Smooth muscle cell (in vitro differentiated cells): ENCODE data around the gene LYRM2. TPM values are rescaled to one million over a fixed set of nuclear protein-coding genes. Genes with fewer than 3 reads are reported as not detected.

ENCODE experiments used
- DNase-seq: peaks from one replicate; lab custom pipeline; 2025; ENCODE audit not compliant: unreplicated experiment; lab: John Stamatoyannopoulos, UW
- H2AFZ ChIP-seq: fragments of 200-600 bp; sonication (generic); 2 replicates; pipeline ENCODE4 v1.6.0; 2016; ENCODE audit warnings: antibody characterized with exemption, low read depth, mild to moderate bottlenecking
- H3F3A ChIP-seq: fragments of 200-600 bp; sonication (generic); 2 replicates; pipeline ENCODE4 v1.6.0; 2017; ENCODE audit warnings: antibody characterized with exemption, low read depth
- H3K27ac ChIP-seq: fragments of 200-600 bp; sonication (generic); 2 replicates; pipeline ENCODE4 v1.5.1; 2016; ENCODE audit warnings: low read depth, mild to moderate bottlenecking
- H3K27me3 ChIP-seq: fragments of 200-600 bp; sonication (generic); 2 replicates; pipeline ENCODE4 v1.6.1; 2016; ENCODE audit warnings: low read depth, mild to moderate bottlenecking
- H3K36me3 ChIP-seq: fragments of 200-600 bp; sonication (generic); 2 replicates; pipeline ENCODE4 v1.5.1; 2016; ENCODE audit warnings: low read depth
- H3K4me1 ChIP-seq: fragments of 200-600 bp; sonication (generic); 2 replicates; pipeline ENCODE4 v1.5.1; 2016; ENCODE audit warnings: low read depth
- H3K4me2 ChIP-seq: fragments of 200-600 bp; sonication (generic); 2 replicates; pipeline ENCODE4 v1.6.0; 2016; ENCODE audit warnings: mild to moderate bottlenecking
- H3K4me3 ChIP-seq: fragments of 200-600 bp; sonication (generic); 2 replicates; pipeline ENCODE4 v1.5.1; 2016; ENCODE audit warnings: mild to moderate bottlenecking
- H3K79me2 ChIP-seq: fragments of 200-600 bp; sonication (generic); 2 replicates; pipeline ENCODE4 v1.6.0; 2016; ENCODE audit warnings: low read depth, mild to moderate bottlenecking
- H3K9ac ChIP-seq: fragments of 200-600 bp; sonication (generic); 2 replicates; pipeline ENCODE4 v1.6.0; 2016; ENCODE audit warnings: low read depth
- H3K9me3 ChIP-seq: fragments of 200-600 bp; sonication (generic); replicated peaks from 2 replicates; pipeline ENCODE4 v1.5.1; 2016; ENCODE audit warnings: low read depth
- H4K20me1 ChIP-seq: fragments of 200-600 bp; sonication (generic); 2 replicates; pipeline ENCODE4 v1.6.0; 2016; ENCODE audit warnings: low read depth
- CTCF ChIP-seq: fragments of 200-600 bp; sonication (generic); IDR thresholded peaks from 2 replicates; pipeline ENCODE4 v1.5.1; 2017; ENCODE audit warnings: borderline replicate concordance, mild to moderate bottlenecking, antibody characterized with exemption; ENCODE audit not compliant: insufficient read depth, poor library complexity, severe bottlenecking
- WGBS: methylation state at CpG from one replicate; pipeline ENCODE4 v1.1.7; 2016; ENCODE audit warnings: low lambda C conversion rate; 5-methylcytosine and 5-hydroxymethylcytosine counted together
- polyA plus RNA-seq: library from polyadenylated mRNA; unstranded; fragments of >200 nt; fragmentation: Nextera tagmentation; extraction: Ambion mirVana; gene quantifications from 2 replicates; pipeline ENCODE4 v1.2.1, GENCODE V29; 2016
- total RNA-seq: library from RNA; depleted of rRNA; stranded (reverse); fragments of >200 nt; gene quantifications from 2 replicates; pipeline ENCODE4 v1.2.3, GENCODE V29; 2014

LYRM2 gene
- total RNA-seq (17.9 and 21.9 TPM in 2 replicates), polyA plus RNA-seq (35.5 and 37.0 TPM in 2 replicates)

- Histone ChIP-seq H3K4me3 (peak within 1 kb of the TSS; percentile 74), H3K9ac (peak within 1 kb of the TSS; percentile 88), H3K27me3 (no peaks in the 10 kb centered on the region), H3K79me2 (peaks cover 7% of the 10 kb centered on the region), H4K20me1 (no peaks in the 10 kb centered on the region), H3K9me3 (no peaks in the 10 kb centered on the region), H3K36me3 (peaks cover 9% of the 10 kb centered on the region), H3K4me1 (peaks cover 15% of the 10 kb centered on the region), H3F3A (no peaks in the 10 kb centered on the region), H3K27ac (peak within 1 kb of the TSS; percentile 93), H3K4me2 (peak within 1 kb of the TSS; percentile 92), H2AFZ (peak within 1 kb of the TSS; percentile 82)
- DNase-seq, result peak; percentile 98
- TF ChIP-seq CTCF, result no peak
- 3% methylated on average over 58 of the region's 58 CpGs for WGBS
Measured at GRCh38 chr6:89638320-89639195, at the start of gene LYRM2. Gene LYRM2, minus strand, starts transcription at chr6:89638747. Its CDS starts 31 bp downstream, at chr6:89638716.

GRCh38 chr6:89688328-89688727 is 49.8 kb upstream of the LYRM2 start:
- Histone ChIP-seq H3K9ac (no peak overlapping the region), H4K20me1 (no peaks in the 10 kb centered on the region), H3K79me2 (no peaks in the 10 kb centered on the region), H3K9me3 (no peaks in the 10 kb centered on the region), H3K27ac (no peak overlapping the region), H3K27me3 (no peaks in the 10 kb centered on the region), H3K36me3 (peaks cover 32% of the 10 kb centered on the region), H3K4me2 (no peak overlapping the region), H3K4me3 (no peak overlapping the region), H3F3A (no peaks in the 10 kb centered on the region), H3K4me1 (no peaks in the 10 kb centered on the region), H2AFZ (no peak overlapping the region)
- no peak for TF ChIP-seq CTCF
- no peak for DNase-seq
- 95% methylated on average over 2 of the region's 2 CpGs for WGBS

- no peak for DNase-seq
- Histone ChIP-seq H3K27me3 (no peaks in the 10 kb centered on the region), H3F3A (no peaks in the 10 kb centered on the region), H3K9me3 (no peaks in the 10 kb centered on the region), H4K20me1 (no peaks in the 10 kb centered on the region), H3K27ac (no peak overlapping the region), H3K79me2 (no peaks in the 10 kb centered on the region), H3K9ac (no peak overlapping the region), H3K4me1 (no peaks in the 10 kb centered on the region), H3K36me3 (peaks cover 35% of the 10 kb centered on the region), H2AFZ (no peak overlapping the region), H3K4me2 (no peak overlapping the region), H3K4me3 (no peak overlapping the region)
- WGBS, result 98% methylated on average over 2 of the region's 2 CpGs
- no peak for TF ChIP-seq CTCF
Measured at GRCh38 chr6:89685311-89685710, 46.8 kb upstream of the LYRM2 start.

GRCh38 chr6:89682991-89683390 is 44.4 kb upstream of the LYRM2 start:
- H4K20me1 ChIP-seq, result no peaks in the 10 kb centered on the region
- DNase-seq, result no peak
- no peaks in the 10 kb centered on the region for H3K4me1 ChIP-seq
- H3K4me3 ChIP-seq, result no peak overlapping the region
- H3K36me3 ChIP-seq, result peaks cover 29% of the 10 kb centered on the region
- no peaks in the 10 kb centered on the region for H3K27me3 ChIP-seq
- no peak overlapping the region for H3K9ac ChIP-seq
- H3K4me2 ChIP-seq, result no peak overlapping the region
- H3K79me2 ChIP-seq, result no peaks in the 10 kb centered on the region
- no peak overlapping the region for H3K27ac ChIP-seq
- TF ChIP-seq CTCF, result no peak
- H3K9me3 ChIP-seq, result no peaks in the 10 kb centered on the region
- WGBS, result 100% methylated on average over 1 of the region's 1 CpG
- no peak overlapping the region for H2AFZ ChIP-seq
- H3F3A ChIP-seq, result no peaks in the 10 kb centered on the region
